Choroid plexus epithelial cell (primary cell): Measurements from ENCODE around the gene ITK.

Experiments
- DNase-seq: peaks from one replicate; pipeline ENCODE4 v3.0.0-alpha.2; 2010; ENCODE audit warnings: low read depth
- H3K4me3 ChIP-seq: 2 replicates; pipeline ENCODE4 v1.5.1; 2011; ENCODE audit warnings: low read depth, mild to moderate bottlenecking, control low read depth, low read length, moderate library complexity
- CTCF ChIP-seq: conservative IDR thresholded peaks from 2 replicates; pipeline ENCODE4 v1.5.1; 2011; ENCODE audit warnings: low read depth, mild to moderate bottlenecking, control low read depth, inconsistent platforms, low read length, moderate library complexity

The ITK gene

GRCh38 chr5:157180374-157181264 lies at the start of gene ITK:
Gene ITK (plus strand): TSS chr5:157180840. CDS start chr5:157180978, 138 bp downstream.
- H3K4me3 ChIP-seq: no peak within 1 kb of the TSS
- TF ChIP-seq CTCF: no peak
- no peak for DNase-seq

GRCh38 chr5:157130925-157131324 lies 49.7 kb upstream of the ITK start:
- no peak for DNase-seq
- no peak for TF ChIP-seq CTCF

GRCh38 chr5:157132281-157132612 lies 48.4 kb upstream of the ITK start:
- DNase-seq: no peak
- no peak for TF ChIP-seq CTCF

More at GRCh38 chr5:157130925-157131324, 49.7 kb upstream of the ITK start:
- H3K4me3 ChIP-seq: no peak overlapping the region

GRCh38 chr5:157137691-157138090 lies 42.9 kb upstream of the ITK start:
- H3K4me3 ChIP-seq: no peak overlapping the region
- DNase-seq: no peak
- no peak for TF ChIP-seq CTCF

More at GRCh38 chr5:157132281-157132612, 48.4 kb upstream of the ITK start:
- H3K4me3 ChIP-seq: no peak overlapping the region

- H3K4me3 ChIP-seq: peak within 1 kb of the TSS; percentile 94
- peak; percentile 100 for DNase-seq
- no peak for TF ChIP-seq CTCF
Observed at GRCh38 chr5:157142317-157143126, 38.1 kb upstream of the ITK start, which contains the start of gene MED7. Gene MED7 (minus strand): TSS chr5:157142865. CDS start chr5:157139431, 3,434 bp downstream.

- DNase-seq: peak; percentile 36
- peak overlapping the region; percentile 94 for H3K4me3 ChIP-seq
- TF ChIP-seq CTCF: no peak
Observed at GRCh38 chr5:157143127-157143971, 37.3 kb upstream of the ITK start.
